K562 (cell line): ENCODE measurements around the gene RPS27. TPM values are rescaled to one million over a fixed set of nuclear protein-coding genes. Genes with fewer than 3 reads are reported as not detected.

Experiments
- AFF4 ChIP-seq: sonication (generic); formaldehyde crosslinking; IDR thresholded peaks from 2 replicates; pipeline ENCODE4 v1.8.0; 2023; ENCODE audit warnings: mild to moderate bottlenecking, missing genetic modification reagents
- C11orf30 ChIP-seq: fragments of 450-650 bp; IDR thresholded peaks from 2 replicates; pipeline ENCODE4 v1.6.1; 2016; ENCODE audit warnings: low read depth, mild to moderate bottlenecking
- CBFA2T2 ChIP-seq: fragments of 450-650 bp; conservative IDR thresholded peaks from 2 replicates; pipeline ENCODE4 v1.6.1; 2017; ENCODE audit warnings: mild to moderate bottlenecking
- CBFB ChIP-seq: sonication (generic); formaldehyde crosslinking; IDR thresholded peaks from 2 replicates; pipeline ENCODE4 v1.4.0; 2020; ENCODE audit warnings: mild to moderate bottlenecking, missing genetic modification reagents
- E2F4 ChIP-seq: sonication (generic); formaldehyde crosslinking; IDR thresholded peaks from 2 replicates; pipeline ENCODE4 v1.8.0; 2022; ENCODE audit warnings: mild to moderate bottlenecking, low read depth, missing genetic modification reagents
- ESRRB ChIP-seq: fragments of 250-450 bp; sonication (Bioruptor Pico); IDR thresholded peaks from 2 replicates; pipeline ENCODE4 v1.5.0; 2020; ENCODE audit warnings: mild to moderate bottlenecking, moderate library complexity, borderline replicate concordance
- EWSR1 ChIP-seq: fragments of 450-650 bp; IDR thresholded peaks from 2 replicates; pipeline ENCODE4 v1.6.1; 2018; ENCODE audit warnings: borderline replicate concordance, mild to moderate bottlenecking, low read depth, moderate library complexity; ENCODE audit not compliant: partially characterized antibody
- HDAC2 ChIP-seq: fragments of 450-650 bp; IDR thresholded peaks from 2 replicates; pipeline ENCODE4 v1.6.1; 2016; ENCODE audit warnings: mild to moderate bottlenecking
- HES1 ChIP-seq: fragments of 450-650 bp; IDR thresholded peaks from 2 replicates; pipeline ENCODE4 v1.6.1; 2016; ENCODE audit warnings: low read depth, mild to moderate bottlenecking, moderate library complexity
- HLTF ChIP-seq: fragments of 450-650 bp; IDR thresholded peaks from 2 replicates; pipeline ENCODE4 v1.6.1; 2016
- MED1 ChIP-seq: sonication (generic); formaldehyde crosslinking; IDR thresholded peaks from 2 replicates; pipeline ENCODE4 v1.8.1; 2023; ENCODE audit warnings: missing genetic modification reagents, borderline replicate concordance
- PTBP1 ChIP-seq: fragments of 200-400 bp; formaldehyde crosslinking; IDR thresholded peaks from 2 replicates; pipeline ENCODE4 v1.6.1; 2017; ENCODE audit warnings: low read depth, low read length
- PTRF ChIP-seq: fragments of 450-650 bp; IDR thresholded peaks from 2 replicates; pipeline ENCODE4 v1.6.1; 2016; ENCODE audit warnings: mild to moderate bottlenecking, missing genetic modification characterization, missing compliant biosample characterization
- RCOR1 ChIP-seq, 2 experiments: IDR thresholded peaks; 2 replicates each; pipeline ENCODE4 v1.6.1; 2012; ENCODE audit warnings: low read depth in 2 of 2, low read length in 2 of 2, borderline replicate concordance in 1 of 2, improper control_type of control experiment in 1 of 2
- RHOXF2B ChIP-seq: fragments of 250-450 bp; sonication (Bioruptor Pico); conservative IDR thresholded peaks from 2 replicates; pipeline ENCODE4 v1.5.1; 2021
- TCF7 ChIP-seq: sonication (generic); IDR thresholded peaks from 2 replicates; pipeline ENCODE4 v1.6.1; 2016; ENCODE audit warnings: antibody characterized with exemption, borderline replicate concordance
- TOE1 ChIP-seq, 2 experiments: fragments of 450-650 bp in 1 of 2; sonication (generic) in 1 of 2; formaldehyde crosslinking in 1 of 2; IDR thresholded peaks; 2 replicates each; pipeline versions ENCODE4 v1.7.1 to v1.8.0; 2016 to 2022; ENCODE audit warnings: borderline replicate concordance in 2 of 2, mild to moderate bottlenecking in 2 of 2, antibody characterized with exemption in 1 of 2, inconsistent platforms in 1 of 2, low read depth in 1 of 2, missing genetic modification reagents in 1 of 2, moderate library complexity in 1 of 2
- ZNF253 ChIP-seq: fragments of 250-450 bp; sonication (Bioruptor Pico); conservative IDR thresholded peaks from 2 replicates; pipeline ENCODE4 v1.6.1; 2021; ENCODE audit warnings: mild to moderate bottlenecking
- ZNF274 ChIP-seq: IDR thresholded peaks from 2 replicates; pipeline ENCODE4 v1.6.1; 2011; ENCODE audit warnings: low read depth, mild to moderate bottlenecking, low read length, moderate library complexity, borderline replicate concordance
- ZNF444 ChIP-seq: fragments of 250-450 bp; sonication (Bioruptor Pico); IDR thresholded peaks from 2 replicates; pipeline ENCODE4 v1.4.0; 2020; ENCODE audit warnings: mild to moderate bottlenecking, moderate library complexity
- ZNF511 ChIP-seq: sonication (generic); formaldehyde crosslinking; IDR thresholded peaks from 2 replicates; pipeline ENCODE4 v1.8.0; 2022; ENCODE audit warnings: mild to moderate bottlenecking, missing genetic modification reagents
- ZNF785 ChIP-seq: fragments of 250-450 bp; sonication (Bioruptor Pico); IDR thresholded peaks from 2 replicates; pipeline ENCODE4 v1.4.0; 2020; ENCODE audit warnings: mild to moderate bottlenecking
- polyA plus RNA-seq, 8 experiments: library from polyadenylated mRNA; depleted of rRNA in 4 of 8; stranded (reverse) in 5 of 8; unstranded in 3 of 8; fragments of >200 nt; fragmentation: Nextera tagmentation in 2 of 8; fragmentation: Illumina TruSeq in 1 of 8; extraction: Ambion mirVana in 2 of 8; extraction: Trizol in 1 of 8; gene quantifications; 2 replicates each; pipeline versions ENCODE4 v1.2.1 to v1.2.3, GENCODE V29; 2011 to 2014; ENCODE audit warnings: inconsistent platforms in 1 of 8, missing spikeins in 1 of 8
- total RNA-seq, 7 experiments: library from RNA; depleted of rRNA in 6 of 7; stranded (reverse); fragments of >200 nt in 6 of 7; fragmentation: Illumina TruSeq in 2 of 7; extraction: Trizol in 2 of 7; gene quantifications; 2 replicates each; pipeline versions ENCODE4 v1.2.1 to v1.2.3, GENCODE V29; 2011 to 2021; ENCODE audit warnings: low replicate concordance in 1 of 7

Gene RPS27
- total and polyA plus RNA-seq, 9 of the 15 experiments (the other 6 are each of a cell fraction or from before 2014, with no cell fraction given) = 2,091 to 9,377 (median 6,706) TPM

- TF ChIP-seq PTBP1 = no peak
- TF ChIP-seq ZNF274 = no peak; the same call in 1 of the 2 replicates
- no peak for TF ChIP-seq HES1
- peak; percentile 92 for TF ChIP-seq AFF4 (CRISPR knock-in tag)
- TF ChIP-seq ZNF511 (CRISPR knock-in tag) = peak; percentile 16; the same call in 1 of the 2 replicates
- TF ChIP-seq HDAC2 = no peak; the same call in 1 of the 2 replicates
- TF ChIP-seq EWSR1 = no peak
- no peak for TF ChIP-seq CBFB (CRISPR knock-in tag)
- TF ChIP-seq RCOR1 (IDR thresholded peaks at IDR 0.05; ENCODE audit: borderline replicate concordance in 1 of 2, low read depth in 2 of 2, low read length in 2 of 2) = no peak
- TF ChIP-seq PTRF (tag) = no peak
- no peak for TF ChIP-seq TCF7
- no peak for TF ChIP-seq ZNF444 (CRISPR knock-in tag)
- TF ChIP-seq RHOXF2B = no peak
- no peak for TF ChIP-seq ESRRB (CRISPR knock-in tag)
- no peak for TF ChIP-seq ZNF785 (CRISPR knock-in tag)
- TF ChIP-seq ZNF253 (CRISPR knock-in tag) = no peak
- no peak for TF ChIP-seq C11orf30
- TF ChIP-seq CBFA2T2 = no peak
- TF ChIP-seq MED1 (CRISPR knock-in tag) = no peak
- peak; percentile 42; the same call in 1 of the 2 replicates for TF ChIP-seq TOE1 (IDR thresholded peaks at IDR 0.05; ENCODE audit: borderline replicate concordance)
- TF ChIP-seq TOE1 (CRISPR knock-in tag; IDR thresholded peaks at IDR 0.05; ENCODE audit: borderline replicate concordance, low read depth) = peak; percentile 86; the same call in 1 of the 2 replicates
- TF ChIP-seq HLTF = no peak
- no peak for TF ChIP-seq E2F4 (CRISPR knock-in tag)
These were observed 13.0 kb upstream of the RPS27 start, which contains the start of gene JTB (continued) for GRCh38 chr1:153977250-153978240.
